Esophagus squamous epithelium (tissue), 4 donors: ENCODE results near the gene TTC21A.

Source experiments
- POLR2A ChIP-seq, 4 donors: fragments of 450-650 bp; IDR thresholded peaks; one replicate each; pipeline ENCODE4 v1.6.1; 2017; ENCODE audit warnings: antibody characterized with exemption in 4 of 4, mild to moderate bottlenecking in 4 of 4, moderate library complexity in 3 of 4
- TF ChIP-seq, protein P1 (sequence below), 6 experiments: fragments of 450-650 bp in 4 of 6; fragments of 200-600 bp in 2 of 6; sonication (generic) in 2 of 6; IDR thresholded peaks; one replicate each; pipeline ENCODE4 v1.5.1; 2016 to 2019; ENCODE audit warnings: antibody characterized with exemption in 6 of 6, mild to moderate bottlenecking in 4 of 6, moderate library complexity in 4 of 6

GRCh38 chr3:39178553-39178952 lies 71.1 kb downstream of the TTC21A start:
- no peak for TF ChIP-seq POLR2A (IDR thresholded peaks at IDR 0.05)
- TF ChIP-seq, protein P1, sequence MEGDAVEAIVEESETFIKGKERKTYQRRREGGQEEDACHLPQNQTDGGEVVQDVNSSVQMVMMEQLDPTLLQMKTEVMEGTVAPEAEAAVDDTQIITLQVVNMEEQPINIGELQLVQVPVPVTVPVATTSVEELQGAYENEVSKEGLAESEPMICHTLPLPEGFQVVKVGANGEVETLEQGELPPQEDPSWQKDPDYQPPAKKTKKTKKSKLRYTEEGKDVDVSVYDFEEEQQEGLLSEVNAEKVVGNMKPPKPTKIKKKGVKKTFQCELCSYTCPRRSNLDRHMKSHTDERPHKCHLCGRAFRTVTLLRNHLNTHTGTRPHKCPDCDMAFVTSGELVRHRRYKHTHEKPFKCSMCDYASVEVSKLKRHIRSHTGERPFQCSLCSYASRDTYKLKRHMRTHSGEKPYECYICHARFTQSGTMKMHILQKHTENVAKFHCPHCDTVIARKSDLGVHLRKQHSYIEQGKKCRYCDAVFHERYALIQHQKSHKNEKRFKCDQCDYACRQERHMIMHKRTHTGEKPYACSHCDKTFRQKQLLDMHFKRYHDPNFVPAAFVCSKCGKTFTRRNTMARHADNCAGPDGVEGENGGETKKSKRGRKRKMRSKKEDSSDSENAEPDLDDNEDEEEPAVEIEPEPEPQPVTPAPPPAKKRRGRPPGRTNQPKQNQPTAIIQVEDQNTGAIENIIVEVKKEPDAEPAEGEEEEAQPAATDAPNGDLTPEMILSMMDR (IDR thresholded peaks at IDR 0.05) = no peak
